ENCODE results near the gene GPATCH2.
A peak's percentile ranks its signal among the peaks of the same experiment; 100 is the strongest.
"Not testable (repeated sequence)": the region's sequence is repeated elsewhere in the genome, so short reads cannot be mapped to it uniquely, and the experiment has no call there.

Gene GPATCH2

DNA sequence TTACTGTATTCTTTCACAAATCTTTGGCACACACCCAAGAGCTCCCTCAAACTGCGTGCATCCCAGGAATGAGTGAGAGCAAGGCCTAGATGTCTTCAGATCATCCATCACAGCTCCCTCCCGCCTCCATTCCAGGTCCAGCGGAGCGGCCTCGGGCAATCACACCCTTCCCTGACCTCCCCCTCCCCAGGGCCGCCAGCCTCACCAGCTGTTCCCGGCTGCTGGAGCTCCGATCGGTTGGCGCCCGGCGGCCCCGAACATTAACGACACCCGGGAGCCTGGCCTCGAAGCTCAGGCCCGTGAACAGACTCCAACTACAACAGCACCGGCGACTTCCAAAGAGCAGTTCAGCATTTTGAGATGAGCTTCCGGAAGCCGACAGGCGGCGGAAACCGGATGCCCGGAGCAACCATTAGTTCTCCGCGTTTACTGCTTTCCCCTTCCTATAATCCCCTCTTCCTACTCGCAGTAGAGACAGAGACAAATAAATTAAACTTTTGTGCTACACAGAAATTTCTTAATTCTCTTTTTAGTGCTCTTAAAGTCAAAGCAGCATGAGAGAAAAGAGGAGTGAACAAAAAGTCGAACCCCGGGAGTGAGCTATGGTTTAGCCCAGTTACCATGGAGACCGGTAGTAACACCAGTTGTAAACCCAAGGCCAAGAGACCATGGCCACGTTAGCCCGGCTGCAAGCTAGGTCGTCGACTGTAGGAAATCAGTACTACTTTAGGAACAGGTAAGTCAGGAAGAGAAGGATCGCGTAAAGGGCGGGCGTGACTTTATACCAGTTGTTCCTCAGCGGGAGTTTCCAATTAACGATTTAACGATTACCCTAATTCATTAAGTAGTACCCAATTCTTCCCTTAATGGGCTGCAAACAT, at the start of gene GPATCH2, which contains the start of gene SPATA17:
Gene GPATCH2, minus strand, starts transcription at position 380 of the 881 bp plus-strand sequence. Its CDS starts 119 bp downstream, at position 261.
Gene SPATA17, plus strand, starts transcription at position 634 of the 881 bp plus-strand sequence. Its CDS starts 35 bp downstream, at position 669.
- DNase-seq = peak; percentile 88

DNA sequence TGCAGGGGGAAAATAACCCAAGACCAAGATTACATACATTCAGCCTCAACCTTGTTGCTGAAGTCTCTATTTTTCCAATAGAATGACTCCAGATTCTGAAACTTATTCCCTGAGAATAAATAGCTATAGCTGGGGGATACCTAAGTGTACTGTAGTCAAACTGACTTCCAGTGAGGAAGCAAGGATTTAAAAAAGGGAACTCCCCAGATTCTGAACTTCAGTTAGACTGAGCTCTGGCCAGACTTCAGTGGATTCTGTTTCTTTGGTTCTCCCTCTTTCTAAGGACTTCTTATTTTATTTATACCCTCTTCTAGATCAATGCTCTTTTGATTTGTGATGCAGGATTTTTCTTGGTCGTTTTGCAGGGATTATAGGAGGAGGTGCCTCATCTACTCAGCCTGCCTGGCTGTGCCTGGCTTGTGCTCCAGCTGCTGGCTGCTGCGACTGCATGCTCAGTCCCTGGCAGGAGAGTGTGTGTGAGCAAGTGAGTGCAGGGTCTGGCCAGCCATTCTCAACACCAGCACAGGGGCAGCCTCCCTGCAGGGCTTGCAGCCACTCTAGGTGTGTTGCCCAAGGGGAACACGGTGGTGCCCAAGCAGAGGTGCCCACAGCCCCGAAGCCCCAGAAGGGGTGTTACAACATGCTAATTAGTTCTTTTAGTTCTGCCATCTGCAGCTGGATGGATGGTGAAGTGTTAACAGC, 43.3 kb upstream of the GPATCH2 start:
- DNase-seq = no peak

DNA sequence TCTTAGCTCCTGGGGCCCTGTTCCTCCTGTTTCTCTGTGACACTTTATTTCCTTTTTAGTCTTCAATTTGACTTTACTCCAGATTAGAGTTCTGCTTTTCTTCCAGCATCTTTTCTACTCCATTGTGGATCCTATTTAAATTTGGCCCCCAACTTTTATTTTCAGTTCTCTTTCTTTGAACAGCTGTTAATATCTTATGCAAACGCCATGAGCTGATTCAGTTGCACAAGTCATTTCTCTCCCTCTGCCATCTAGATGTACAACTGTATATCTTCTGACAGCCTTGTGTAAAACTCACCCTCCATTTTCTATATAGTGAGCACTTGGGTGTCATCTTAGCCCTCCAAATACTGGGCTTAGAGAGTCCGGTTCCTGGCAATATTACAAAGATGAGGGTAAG, 42.5 kb upstream of the GPATCH2 start:
- DNase-seq = no peak

DNA sequence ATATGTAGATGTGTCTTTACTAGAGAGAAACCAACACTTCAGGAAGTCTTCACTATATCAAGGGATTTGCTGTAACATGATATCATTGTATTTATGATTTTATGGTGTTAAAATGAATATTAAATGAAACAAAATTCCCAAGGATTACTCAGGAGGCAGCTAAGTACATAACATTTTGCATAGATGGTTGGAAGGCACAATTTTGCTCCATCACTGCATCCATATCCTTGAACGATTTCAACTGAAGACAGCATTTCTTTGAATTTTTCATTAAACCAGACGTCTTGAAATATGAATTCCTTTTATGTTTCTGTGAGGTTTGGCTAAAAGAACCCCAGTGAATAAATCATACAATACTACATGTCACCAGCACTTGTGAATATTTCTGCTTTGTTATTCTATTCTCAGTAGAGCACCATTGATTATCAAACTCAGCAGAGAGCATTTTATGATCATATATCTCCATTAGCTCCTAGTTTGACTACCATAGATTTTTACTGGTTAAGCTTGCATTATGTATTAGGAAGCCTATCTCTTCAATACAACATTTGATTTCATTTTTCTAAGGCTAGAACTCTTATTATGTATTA, 37.6 kb upstream of the GPATCH2 start:
- DNase-seq = no peak

DNA sequence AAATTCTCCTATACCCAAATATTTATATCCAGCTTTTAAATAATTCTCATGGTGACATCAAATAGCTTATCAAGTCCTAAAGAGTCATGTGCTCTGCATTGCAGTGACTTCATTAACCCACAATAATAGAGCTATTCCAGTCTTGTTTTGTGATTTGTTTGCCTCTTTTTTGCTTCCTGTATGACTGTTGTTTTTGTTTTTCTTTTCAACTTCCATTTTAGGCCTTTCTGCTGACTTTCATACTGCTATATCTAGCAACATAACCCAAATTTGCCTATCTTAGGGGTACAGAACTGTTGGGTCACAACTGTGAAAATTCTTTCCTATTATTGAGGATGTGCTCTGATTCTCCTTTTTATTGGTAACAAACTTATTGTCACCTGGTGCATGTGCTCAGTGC, 30.5 kb upstream of the GPATCH2 start:
- DNase-seq = no peak

DNA sequence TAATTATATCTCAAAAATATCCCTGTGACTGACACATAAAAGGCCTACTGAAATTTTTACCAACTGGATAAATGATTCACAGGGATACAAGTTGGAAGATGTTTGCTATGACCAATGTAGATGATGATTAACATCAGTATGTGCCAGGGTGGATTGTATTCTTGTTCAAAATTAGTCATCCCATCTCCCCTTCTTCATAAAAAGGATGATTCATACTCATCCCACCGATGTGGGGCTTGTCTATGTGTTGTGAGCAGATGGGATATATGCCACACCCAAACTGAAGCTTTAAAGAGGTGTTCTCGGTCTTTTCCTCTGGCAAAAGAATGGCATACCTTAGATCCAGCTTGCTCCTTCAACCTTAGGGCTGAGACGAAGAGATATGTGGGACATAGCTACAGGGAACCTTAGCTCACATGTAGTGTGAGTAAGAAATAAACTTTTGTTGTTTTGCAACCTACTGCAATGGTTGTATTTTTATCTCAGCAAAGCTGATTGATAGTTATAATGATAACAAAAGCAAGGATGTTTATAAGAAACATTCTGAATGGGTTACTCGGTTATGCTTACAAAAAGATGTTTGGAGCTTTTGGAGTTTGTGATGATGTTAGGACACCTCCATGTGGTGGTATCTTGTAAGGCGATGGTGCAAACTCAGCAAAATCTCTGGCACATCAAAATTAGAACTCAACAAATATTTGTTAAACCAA, 29.6 kb upstream of the GPATCH2 start:
- DNase-seq = no peak

DNA sequence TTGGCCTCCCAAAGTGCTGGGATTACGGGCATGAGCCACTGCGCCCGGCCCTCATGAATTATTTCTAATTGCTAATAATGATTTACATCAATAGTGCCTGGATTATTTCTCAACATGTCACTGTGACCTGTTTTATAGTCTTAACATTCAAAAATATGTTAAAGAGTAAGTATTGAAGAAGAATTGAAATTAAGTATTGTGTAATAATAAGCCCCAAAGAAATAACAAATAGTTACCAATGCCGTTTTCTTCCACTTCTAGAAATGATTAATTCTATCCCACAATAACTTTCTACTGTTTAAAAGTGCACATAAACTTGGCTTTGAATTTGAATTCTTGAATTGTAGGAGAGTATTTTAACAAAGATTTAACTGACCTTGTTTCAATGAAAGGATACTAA, 19.8 kb upstream of the GPATCH2 start:
- no peak for DNase-seq

DNA sequence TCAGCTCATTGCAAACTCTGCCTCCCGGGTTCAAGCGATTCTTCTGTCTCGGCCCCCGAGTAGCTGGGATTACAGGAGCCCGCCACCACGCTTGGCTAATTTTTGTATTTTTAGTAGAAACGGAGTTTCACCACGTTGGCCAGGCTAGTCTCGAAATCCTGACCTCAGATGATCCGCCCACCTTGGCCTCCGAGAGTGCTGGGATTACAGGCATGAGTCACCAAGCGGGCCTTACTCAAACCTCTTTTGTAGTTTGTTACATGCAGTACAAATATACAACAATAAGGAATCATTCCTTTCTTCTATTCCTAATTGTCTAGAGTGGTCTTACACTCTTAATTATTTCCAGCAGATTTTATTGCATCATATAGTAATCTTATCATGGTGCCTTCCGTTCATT, 16.9 kb upstream of the GPATCH2 start:
- DNase-seq = no peak

DNA sequence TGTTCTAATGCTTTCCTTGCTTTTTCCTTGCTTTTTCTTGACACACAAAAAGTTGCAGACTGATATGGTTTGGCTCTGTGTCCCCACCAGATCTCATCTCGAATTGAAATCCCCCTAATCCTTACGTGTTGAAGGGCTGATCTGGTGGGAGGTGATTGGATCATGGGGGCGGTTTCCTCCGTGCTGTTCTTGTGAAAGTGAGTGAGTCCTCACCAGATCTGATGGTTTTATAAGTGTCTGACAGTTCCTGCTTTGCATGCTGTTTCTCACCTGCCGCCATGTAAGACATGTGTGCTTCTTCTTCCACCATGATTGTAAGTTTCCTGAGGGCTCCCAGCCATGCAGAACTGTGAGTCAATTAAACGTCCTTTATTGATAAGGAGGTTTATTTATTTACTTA, 11.6 kb upstream of the GPATCH2 start:
- no peak for DNase-seq

DNA sequence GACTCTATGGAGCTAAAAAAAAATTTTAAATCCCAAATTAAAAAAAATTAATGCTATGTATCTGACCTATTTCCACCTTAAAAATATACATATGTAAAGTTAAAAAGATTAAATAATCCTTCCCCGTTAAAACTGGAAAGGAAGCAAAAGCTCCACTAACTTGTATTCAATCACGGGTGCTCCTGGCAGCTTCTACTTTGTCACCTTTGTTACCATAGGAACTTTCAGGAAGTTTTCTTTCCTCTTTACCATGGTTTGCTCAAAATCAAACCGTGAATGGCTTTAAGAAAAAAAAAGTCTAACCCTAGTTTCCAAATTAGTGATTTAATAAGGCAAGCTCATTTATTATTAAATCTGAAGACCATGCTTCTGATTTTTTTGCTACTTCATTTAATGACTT, 3.5 kb downstream of the GPATCH2 start:
- no peak for DNase-seq

DNA sequence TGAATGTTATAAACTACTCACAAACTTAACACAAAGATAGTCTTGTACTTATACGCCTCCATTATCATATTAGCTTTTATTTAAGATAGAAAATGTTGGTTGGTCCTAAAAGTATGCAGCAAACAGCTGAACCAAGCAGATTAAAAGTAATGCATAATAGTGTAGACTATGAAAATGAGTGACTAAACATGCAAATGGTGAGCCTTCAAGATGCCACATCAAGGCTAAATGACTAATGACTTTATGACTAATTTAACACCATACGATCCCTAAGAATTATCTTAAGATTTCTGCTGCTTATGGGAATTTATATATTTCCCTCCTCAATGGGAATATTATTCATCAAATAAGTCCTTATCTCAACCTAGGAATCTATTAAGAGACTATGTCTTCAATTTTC, 4.6 kb downstream of the GPATCH2 start:
- DNase-seq = no peak

DNA sequence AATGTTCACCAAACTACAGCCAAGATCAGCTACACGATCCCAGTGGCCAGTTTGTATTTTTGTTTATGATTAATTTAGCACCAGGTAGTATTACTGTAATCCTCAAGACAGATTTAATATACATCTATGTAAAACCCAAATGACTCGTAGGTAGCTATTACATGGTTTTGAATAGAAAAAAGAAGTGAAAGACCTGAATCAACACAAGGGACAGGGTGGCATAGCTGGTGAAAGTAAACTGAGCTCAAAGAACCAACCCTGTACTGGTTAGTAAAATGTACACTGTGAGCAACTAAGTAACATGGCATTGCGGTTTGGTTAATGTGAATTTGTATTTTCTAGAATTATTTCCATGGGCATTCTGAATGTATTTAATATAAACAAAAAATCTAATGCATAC, 8.8 kb downstream of the GPATCH2 start:
- no peak for DNase-seq

DNA sequence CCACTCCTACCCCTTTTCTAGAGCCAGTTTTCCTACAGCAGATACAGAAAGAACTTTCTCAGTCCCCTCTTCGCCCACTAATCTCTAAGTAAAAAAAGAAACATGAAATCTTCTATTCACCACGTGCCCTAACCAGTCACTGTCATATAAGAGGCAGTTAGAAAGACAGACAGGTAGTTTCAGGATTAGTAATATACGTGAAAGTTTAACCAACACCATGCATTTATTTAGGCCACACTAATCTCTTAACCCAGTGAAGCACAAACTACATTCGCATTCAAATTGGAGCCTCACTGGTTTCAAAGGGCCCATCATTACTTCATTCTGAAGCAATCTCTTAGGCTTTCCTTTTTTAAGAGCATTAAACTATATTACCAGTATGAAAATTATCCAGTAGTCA, 10.1 kb downstream of the GPATCH2 start:
- no peak for DNase-seq

DNA sequence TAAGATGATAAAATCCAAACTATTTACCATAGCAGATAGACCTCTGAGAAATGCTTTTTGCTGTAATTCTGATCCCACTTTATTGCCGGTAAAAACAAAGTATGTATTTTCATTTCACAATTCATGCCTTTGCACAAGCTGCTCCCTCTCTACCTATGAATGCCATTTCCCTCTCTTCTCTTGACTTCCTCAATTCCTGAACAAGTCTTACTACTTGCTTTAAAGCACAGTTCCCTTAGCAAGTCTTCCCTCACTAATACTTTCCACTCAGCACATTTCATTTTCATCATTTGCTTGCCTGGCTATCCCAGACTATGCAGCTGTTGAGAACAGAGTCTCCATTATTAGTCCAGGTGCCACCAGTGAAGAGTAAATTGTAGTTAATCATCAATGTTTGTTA, 13.8 kb downstream of the GPATCH2 start:
- no peak for DNase-seq

DNA sequence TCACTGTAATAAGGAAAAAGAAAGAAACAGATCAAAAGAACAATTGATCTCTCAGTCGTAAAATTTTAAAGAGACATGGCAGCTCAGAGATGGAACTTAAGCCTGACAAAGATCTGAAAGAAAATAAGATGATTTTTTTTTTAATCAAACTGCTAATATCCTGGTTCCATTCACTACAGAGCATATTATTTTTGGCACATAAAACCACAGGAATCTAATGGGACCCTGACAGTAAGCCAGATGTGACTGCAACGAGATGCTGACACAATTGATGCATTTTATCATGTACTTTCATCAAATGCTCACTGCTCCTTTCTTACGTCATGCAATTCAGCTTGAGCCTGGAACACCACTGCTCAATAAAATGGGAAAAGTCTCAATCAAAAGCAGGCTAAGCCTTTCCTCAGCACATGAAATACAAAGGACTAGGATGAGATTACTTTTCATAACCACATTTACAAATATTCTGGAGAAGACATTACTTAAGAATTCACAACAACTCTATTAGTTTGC, 16.6 kb downstream of the GPATCH2 start:
- DNase-seq = no peak

DNA sequence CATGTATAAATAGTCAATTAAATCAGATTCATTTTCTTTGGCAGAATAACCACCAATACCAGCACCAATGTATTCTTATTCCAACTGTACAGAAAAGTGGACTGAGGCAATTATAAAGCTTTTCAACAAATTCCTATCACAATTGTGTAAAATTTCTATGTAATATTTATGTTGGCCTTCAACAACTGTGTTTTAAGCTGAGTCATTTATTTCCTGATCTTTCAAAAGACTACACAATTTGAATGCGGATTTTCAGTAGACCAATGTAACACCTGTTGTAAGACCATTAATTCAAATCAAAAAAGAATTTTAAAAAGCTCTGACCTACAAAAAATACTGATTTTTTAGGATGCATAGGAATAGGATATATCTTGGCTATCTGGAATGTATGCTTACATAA, 25.5 kb downstream of the GPATCH2 start:
- DNase-seq = no peak

DNA sequence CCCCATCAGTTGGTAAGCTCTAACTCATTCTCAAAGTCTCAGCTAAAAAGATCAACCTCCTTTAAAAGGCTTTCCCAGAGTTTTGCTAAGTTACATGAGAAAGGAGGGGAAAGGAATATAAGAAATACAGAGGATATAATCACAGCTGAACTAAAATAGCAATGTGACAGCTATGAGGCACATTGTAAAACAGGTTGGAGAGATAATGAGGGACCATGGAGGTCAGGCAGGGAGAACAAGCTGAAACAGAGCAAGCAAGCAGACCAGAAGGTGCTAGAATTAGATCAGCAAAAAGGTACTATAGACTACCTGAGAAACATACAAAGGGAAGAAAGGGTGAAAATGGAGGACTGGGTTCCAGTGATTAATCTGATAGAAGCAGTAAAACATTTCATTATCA, 28.5 kb downstream of the GPATCH2 start:
- no peak for DNase-seq

DNA sequence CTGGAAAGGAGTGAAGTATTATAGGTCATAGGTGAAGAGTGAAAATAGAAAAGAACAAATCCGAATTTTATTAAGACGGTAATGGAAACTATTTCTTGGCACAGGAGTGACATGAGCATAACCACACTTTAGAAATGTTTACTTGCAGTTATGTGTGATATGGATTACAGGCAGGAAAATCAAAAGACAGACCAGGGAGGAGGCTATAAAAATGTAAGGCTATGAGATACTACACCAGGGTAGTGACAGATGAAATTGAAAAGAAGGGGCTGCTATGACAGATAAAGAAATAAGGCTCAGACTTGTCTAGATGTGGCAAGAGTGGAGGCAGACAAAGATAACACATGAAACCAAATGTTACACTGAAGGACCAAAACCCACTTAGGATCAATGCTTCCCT, 31.7 kb downstream of the GPATCH2 start:
- no peak for DNase-seq

DNA sequence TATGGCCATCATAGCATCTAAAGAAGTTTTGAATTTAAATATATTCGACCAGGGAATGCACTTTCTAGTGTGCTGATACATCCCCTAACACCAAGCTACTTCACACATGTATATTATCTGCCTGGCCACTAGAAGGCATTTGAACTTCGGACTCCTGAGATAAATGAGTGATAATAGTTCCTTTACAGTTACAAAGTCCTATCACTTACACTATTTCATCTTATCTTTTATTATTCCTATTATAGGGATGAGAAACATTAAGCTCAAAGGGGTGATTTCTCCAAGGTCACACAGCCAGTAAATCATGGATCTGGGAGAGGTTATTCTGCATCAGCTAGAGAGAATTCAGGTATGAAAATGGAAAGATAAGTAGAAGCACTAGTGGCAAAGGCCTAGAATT, 40.3 kb downstream of the GPATCH2 start:
- DNase-seq = no peak

DNA sequence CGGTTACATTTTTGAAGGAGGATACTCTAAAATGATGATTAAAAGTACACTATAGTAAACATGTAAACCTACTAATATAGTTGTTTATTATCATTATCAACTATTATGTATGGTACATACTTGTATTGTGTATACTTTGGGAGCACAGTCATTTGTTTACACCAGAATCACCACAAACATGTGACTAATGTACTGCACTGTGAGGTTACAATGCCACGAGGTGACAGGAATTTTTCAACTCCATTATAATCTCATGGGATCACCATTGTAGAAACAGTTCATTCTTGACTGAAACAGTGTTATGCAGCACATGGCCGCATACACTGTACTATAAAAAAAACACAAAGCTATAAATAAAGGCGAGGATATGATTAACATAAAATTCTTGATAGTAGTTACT, 44.3 kb downstream of the GPATCH2 start:
- no peak for DNase-seq

DNA sequence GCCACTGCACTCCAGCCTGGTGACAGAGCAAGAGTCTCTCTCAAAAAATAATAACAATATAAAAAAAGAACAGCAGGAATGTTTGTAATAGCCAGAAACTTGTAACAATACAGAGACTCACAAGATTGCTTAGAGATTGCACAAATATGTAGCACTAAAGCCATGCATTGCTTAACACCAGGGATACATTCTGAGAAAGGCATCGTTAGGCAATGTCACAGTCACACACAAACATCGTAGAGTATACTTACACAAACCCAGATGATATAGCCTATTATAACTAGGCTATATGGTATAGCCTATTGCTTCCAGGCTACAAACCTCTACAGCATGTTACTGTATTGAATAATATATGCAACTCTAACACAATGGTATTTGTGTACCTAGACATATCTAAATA, 45.3 kb downstream of the GPATCH2 start:
- no peak for DNase-seq

DNA sequence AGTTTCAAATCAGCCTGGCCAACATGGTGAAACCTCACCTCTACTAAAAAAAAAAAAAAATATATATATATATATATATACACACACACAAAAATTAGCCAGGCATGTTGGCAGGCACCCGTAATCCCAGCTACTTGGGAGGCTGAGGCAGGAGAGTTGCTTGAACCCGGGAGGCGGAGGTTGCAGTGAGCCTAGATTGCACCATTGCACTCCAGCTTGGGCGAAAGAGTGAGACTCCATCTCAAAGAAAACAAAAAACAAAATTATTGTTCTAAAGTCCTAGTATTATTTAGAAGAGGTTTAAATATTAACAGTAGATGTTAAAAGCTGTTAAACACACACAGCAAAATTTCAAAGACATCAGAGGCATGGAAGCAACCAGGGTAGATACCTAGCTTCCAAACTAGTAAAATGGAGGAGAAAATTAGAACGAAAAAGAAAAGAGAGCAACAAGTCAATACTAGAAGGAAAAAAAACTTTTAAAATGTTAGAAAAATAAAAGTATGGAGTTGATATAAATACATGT, 46.5 kb downstream of the GPATCH2 start:
- not testable (repeated sequence) for DNase-seq

DNA sequence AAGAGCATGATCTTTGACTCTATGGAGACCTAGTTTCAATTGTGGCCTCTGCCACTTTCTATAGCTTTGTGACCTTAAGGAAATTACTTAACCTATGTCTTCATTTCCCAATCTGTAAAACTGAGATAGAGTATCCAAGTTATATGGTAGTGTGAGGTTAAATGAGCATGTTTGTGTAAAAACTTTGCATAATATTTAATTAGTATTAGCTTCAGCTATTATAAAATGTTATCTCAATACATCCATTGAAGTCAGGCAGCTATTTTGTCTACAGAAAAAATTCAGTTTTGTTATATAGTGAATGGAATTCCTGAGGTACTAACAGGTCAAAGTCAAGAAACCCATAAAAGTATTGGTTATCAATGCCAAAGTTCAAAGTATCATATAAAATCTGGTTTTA, 53.6 kb downstream of the GPATCH2 start:
- DNase-seq = no peak
